ENCODE data around the gene WDR76.

WDR76 gene

DNA sequence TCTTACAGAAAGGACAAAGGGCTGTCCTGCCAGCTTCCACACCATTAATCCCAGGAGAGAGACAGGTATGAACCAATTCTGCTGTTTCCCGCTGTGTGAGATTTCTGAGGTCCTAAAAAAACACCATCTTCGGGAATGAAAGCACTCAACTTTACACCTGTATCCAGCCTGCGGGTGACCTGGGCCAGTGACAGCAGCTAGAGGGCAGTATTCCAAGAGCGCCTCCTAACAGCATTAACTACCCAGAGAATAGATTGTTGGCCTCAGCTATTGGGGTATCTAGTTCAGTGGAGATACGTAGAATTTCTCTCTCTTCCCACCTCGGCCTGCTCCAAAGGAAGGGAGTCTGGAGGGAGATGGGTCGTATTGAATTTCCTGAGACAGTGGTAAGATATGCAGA, 55.1 kb downstream of the WDR76 start:
- FAIRE-seq (no peak), DNase-seq (ENCODE audit: insufficient read length, low spot score) (no peak)
- TF ChIP-seq, protein P1, sequence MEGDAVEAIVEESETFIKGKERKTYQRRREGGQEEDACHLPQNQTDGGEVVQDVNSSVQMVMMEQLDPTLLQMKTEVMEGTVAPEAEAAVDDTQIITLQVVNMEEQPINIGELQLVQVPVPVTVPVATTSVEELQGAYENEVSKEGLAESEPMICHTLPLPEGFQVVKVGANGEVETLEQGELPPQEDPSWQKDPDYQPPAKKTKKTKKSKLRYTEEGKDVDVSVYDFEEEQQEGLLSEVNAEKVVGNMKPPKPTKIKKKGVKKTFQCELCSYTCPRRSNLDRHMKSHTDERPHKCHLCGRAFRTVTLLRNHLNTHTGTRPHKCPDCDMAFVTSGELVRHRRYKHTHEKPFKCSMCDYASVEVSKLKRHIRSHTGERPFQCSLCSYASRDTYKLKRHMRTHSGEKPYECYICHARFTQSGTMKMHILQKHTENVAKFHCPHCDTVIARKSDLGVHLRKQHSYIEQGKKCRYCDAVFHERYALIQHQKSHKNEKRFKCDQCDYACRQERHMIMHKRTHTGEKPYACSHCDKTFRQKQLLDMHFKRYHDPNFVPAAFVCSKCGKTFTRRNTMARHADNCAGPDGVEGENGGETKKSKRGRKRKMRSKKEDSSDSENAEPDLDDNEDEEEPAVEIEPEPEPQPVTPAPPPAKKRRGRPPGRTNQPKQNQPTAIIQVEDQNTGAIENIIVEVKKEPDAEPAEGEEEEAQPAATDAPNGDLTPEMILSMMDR (IDR thresholded peaks at IDR 0.05; ENCODE audit: insufficient read depth, missing control alignments): peak; percentile 33

DNA sequence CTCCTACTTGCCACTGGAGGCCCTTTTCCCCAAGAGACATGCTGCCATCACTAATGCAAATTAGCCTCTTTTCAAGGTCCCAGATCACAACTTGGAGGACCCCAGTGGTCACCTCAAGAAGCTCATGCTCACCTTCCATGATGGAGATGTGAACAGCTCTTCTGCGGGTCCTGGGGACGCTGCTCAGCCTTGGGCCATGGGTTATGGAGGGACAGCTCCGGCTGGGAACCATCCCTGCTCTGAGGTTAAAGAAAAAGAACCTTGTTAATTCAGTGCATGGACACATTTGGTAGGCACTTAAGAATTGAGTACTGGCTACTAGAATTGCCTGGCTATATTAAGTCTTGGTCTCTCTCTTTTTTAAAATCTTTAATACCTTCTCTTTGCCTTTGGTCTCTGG, 56.8 kb downstream of the WDR76 start:
- DNase-seq (ENCODE audit: insufficient read length, low spot score) (no peak), FAIRE-seq (no peak)
- TF ChIP-seq, protein P1 (IDR thresholded peaks at IDR 0.05; ENCODE audit: insufficient read depth, missing control alignments): no peak

GRCh38 chr15:43886558-43886957, 59.8 kb downstream of the WDR76 start:
- TF ChIP-seq, protein P1 (IDR thresholded peaks at IDR 0.05; ENCODE audit: insufficient read depth, missing control alignments): no peak
- FAIRE-seq: no peak
- DNase-seq (ENCODE audit: insufficient read length, low spot score): no peak

DNA sequence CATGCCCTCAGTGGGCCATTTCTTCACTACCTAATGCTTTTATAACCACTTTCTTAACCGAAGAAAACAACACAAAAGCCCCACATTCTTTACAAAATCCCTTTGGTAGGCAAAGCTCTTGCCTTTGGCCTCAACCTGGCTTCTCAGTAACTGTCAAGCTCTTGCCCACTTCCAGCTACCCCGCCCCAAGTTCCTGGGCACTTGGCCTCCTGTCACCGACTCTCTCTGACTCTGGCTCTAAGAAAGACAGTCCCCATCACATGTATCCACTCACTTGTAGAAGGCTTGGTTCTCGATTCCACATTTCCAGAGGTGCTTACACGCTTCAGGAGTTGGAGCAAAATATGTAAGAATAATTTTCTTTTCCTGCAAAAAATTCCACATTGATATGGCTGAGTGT, 61.1 kb downstream of the WDR76 start:
- FAIRE-seq: no peak
- no peak for DNase-seq (ENCODE audit: insufficient read length, low spot score)
- TF ChIP-seq, protein P1 (IDR thresholded peaks at IDR 0.05; ENCODE audit: insufficient read depth, missing control alignments): no peak

GRCh38 chr15:43889042-43889441, 62.2 kb downstream of the WDR76 start:
- TF ChIP-seq, protein P1 (IDR thresholded peaks at IDR 0.05; ENCODE audit: insufficient read depth, missing control alignments): no peak
- FAIRE-seq (no peak), DNase-seq (ENCODE audit: insufficient read length, low spot score) (no peak)

DNA sequence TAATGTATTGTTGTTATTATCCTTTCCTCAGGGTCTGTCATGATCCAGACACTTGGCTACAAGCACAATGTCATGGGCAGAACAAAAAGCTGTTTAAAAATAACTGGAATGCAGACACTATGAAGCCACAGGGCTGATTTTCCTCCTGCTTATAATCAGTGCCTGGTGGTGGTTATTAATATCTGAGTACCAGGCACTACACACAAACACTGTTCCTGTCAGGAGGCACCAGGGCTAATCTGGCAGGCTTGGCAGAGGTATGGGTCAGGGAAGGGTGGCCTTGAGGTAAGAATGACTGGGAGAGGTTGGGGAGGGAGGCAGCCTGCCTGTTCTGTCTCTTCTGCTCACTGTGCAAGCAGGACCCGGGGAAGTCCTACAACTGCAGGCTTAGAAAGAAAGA, 67.2 kb downstream of the WDR76 start:
- DNase-seq (ENCODE audit: insufficient read length, low spot score) (no peak), FAIRE-seq (no peak)
- TF ChIP-seq, protein P1 (IDR thresholded peaks at IDR 0.05; ENCODE audit: insufficient read depth, missing control alignments): no peak

DNA sequence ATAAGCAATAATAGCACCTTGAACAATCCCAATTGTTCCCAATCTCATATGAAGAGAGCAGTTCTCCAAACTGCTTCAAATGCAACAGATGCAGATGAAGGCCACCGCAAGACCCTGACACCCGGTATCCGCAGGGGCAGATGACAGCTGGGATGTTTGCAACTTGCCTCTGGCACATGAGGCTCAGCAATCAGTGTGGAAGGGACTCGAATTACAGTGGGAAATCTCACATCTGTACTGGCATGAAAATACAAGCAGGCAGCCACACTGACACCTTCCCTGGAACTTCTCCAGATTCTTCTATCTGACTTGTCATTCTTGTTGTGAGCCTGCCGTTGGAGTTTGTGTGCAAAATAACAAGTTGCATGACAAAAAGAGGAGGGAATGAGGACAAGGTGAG, 68.8 kb downstream of the WDR76 start:
- TF ChIP-seq, protein P1 (IDR thresholded peaks at IDR 0.05; ENCODE audit: insufficient read depth, missing control alignments): no peak
- DNase-seq (ENCODE audit: insufficient read length, low spot score): no peak
- no peak for FAIRE-seq
